Measurements from ENCODE around the gene CPSF7.
A peak's percentile ranks its signal among the peaks of the same experiment; 100 is the strongest.
"Not testable (repeated sequence)": the region's sequence is repeated elsewhere in the genome, so short reads cannot be mapped to it uniquely, and the experiment has no call there.

Gene CPSF7, protein sequence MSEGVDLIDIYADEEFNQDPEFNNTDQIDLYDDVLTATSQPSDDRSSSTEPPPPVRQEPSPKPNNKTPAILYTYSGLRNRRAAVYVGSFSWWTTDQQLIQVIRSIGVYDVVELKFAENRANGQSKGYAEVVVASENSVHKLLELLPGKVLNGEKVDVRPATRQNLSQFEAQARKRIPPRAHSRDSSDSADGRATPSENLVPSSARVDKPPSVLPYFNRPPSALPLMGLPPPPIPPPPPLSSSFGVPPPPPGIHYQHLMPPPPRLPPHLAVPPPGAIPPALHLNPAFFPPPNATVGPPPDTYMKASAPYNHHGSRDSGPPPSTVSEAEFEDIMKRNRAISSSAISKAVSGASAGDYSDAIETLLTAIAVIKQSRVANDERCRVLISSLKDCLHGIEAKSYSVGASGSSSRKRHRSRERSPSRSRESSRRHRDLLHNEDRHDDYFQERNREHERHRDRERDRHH

DNA sequence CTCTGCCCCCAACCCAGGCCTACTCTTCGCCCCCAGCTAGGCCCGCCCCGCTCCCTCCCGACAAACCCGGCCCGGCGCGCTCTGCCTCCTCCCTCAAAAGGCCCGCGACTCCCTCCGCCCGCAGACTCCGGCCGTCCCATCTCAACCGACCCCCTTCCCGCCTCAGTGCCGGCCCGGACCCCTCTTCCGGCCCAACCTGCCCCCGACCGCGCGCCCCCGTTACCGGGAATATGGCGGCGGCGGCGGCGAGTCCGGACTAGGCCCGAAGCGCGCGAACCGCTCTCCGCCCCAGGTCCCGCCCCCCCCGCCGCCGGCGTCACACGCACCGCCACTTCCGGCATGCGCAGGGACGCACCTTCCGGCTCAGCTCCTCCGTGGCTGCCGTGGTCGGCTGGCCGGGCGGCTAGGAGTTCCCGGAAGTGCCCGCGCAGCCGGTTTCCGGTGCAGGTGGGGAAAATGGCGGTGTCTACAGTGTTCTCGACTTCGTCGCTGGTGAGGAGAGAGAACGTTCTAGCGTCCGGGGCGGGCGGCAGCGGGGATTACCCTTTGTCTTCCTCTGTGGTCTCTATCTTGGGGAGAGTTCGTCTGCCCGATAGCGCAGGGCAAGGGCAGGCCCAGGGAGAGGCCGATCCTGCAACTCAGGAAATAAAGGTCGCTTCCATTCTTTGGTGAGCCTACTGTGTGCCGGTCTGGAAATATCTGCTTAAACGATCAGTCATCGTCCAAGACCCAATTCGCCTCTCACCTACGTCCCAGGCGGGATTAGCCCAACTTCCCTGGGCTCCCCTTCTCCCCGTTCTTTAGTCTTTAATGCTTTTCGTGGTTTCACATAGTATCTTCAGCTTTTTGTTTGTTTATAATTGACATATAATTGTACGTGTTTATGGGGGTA, at the start of gene CPSF7, which contains the start of gene SDHAF2:
TSS of gene CPSF7 (minus strand) at position 285 of the 892 bp plus-strand sequence. CDS start 740 bp downstream, outside the sequence.
TSS of gene SDHAF2 (plus strand) at position 434 of the 892 bp plus-strand sequence. CDS start at position 457, 23 bp downstream.
- FAIRE-seq (no peak), DNase-seq (ENCODE audit: low spot score) (peak; percentile 81)

DNA sequence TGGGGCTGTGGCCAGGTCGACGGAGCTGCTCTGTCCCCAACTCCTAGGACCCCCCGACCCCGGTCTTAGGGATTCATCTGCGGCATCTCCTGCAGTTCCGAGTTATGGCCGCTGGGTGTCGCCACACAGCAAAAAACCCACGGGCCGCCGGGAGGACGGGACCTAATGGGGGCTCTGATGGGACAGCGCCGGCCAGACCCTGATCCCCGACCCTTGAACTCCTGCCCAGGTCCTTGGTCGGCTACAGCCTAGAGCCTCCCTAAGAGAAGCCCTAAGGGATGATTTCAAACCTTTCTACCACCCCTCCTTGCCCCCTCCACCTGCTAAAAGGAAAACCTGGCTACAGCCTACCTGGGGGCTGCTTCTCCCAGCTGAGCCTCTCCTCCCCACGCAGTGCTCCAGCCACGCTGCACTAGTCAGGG, 48.0 kb upstream of the CPSF7 start:
- no peak for FAIRE-seq
- no peak for DNase-seq (ENCODE audit: low spot score)

DNA sequence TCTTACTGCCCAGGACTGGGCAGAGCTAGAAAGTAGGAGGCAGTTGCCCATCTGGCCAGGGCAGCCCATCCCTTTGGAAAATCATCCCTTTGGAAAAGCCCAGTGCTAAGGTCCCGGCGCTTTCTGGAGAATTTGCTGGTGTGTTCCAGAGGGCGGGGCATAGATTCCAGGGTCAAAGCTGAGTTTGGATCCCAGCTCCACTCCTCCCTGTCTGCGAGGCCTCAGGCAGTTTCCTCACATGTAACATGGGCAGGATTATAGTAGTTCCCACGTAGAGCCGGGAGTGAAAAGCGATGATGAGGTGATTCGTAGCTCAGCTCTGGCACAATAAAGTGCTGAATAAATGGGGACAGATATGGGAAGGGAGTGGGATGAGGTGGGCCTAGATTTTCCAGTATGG, 47.4 kb upstream of the CPSF7 start:
- DNase-seq (ENCODE audit: low spot score), result no peak
- no peak for FAIRE-seq

DNA sequence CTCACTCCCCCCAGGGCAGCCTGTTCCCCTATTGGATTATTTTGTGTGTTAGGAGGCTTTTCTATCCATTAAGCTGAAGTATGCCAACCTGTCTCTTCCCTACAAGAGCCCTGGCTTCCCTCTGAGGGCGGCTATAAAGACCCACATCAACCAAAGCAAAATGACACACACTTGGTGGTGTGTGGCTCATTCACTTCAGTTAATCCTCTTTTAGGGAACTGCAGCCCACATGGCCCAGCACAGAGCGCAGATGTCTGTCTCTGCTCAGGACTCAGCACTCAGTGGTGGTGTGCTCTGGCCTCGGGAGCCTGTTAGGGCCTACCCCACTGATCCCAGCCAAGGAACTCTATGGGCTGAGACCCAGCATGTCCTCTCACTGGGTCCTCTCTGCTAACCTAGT, 46.6 kb upstream of the CPSF7 start:
- no peak for DNase-seq (ENCODE audit: low spot score)
- no peak for FAIRE-seq

DNA sequence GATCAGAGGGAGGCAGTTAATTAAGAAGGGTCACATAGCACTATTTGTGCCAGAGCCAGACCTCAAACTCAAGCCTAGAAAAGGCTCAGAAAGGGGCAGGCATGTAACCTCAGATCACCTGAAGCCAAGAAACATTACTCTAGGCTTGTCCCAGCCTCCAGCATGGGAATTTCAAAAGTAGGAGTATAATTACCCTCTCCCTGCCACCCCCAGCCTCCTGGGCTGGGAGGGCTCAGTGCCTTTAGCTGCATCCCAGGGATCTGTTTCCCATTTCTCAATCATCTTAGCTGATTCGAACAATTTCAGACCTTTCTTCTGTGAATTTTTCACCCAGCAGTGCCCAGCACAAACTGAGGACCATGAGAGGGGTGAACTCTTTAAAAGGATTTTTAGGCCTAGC, 45.7 kb upstream of the CPSF7 start:
- DNase-seq (ENCODE audit: low spot score) (no peak), FAIRE-seq (no peak)

DNA sequence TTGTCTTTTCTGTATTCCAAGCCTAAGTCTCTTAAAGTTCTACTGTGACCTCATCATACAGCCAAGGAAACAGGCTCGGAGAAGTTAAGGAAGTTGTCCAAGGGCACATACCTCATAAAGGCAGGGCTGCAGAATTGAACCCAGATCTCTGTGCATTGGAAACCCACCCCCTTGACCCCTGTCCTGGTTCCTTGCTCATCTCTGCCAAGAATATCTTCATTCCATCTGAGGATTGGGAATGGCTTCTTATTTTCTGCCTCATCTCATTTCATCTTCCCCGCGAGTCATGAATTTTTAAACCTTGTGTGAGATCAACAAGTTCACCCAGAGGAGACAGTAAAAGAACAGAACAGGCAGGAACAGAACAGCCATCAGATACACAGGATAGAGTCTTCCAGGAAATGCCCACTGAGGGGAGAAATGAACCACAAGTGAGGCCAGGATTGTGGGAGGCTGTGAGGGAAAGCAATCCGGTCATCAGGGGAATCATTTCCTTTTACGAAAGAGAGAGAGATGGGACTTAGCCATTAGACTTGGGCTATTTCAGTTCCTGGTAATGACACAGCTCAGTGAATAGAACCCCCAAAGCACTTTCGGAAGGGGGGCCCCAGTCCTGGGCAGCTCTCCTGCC, 44.4 kb upstream of the CPSF7 start:
- FAIRE-seq (no peak), DNase-seq (ENCODE audit: low spot score) (no peak)

DNA sequence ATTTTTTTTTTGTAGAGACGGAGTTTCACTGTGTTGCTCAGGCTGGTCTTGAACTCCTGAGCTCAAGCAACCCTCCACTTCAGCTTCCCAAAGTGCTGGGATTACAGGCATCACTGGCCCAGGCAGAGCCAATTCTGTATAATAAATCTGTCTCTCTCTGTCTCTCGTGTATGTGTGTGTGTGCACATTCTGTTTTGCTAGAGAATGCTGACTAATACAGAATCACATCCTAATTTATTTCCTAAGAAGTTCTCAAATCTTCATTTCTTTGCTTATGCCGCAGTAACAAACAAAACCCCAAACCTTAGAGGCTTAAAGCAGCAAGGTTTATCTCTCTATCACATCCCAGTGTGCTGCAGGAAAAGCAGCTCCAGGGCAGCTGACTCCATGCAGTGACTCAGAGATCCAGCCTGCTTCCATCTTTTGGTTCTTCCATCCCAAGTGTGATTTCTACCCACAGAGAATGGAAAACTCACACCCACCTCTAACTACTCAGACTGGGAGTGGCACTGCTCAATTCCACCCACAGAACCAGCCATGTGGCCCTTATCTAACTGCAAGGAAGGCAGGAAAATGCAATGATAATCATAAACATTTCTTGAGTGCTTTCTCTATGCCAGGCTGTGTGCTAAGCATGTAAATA, 43.7 kb upstream of the CPSF7 start:
- FAIRE-seq (no peak), DNase-seq (ENCODE audit: low spot score) (no peak)

DNA sequence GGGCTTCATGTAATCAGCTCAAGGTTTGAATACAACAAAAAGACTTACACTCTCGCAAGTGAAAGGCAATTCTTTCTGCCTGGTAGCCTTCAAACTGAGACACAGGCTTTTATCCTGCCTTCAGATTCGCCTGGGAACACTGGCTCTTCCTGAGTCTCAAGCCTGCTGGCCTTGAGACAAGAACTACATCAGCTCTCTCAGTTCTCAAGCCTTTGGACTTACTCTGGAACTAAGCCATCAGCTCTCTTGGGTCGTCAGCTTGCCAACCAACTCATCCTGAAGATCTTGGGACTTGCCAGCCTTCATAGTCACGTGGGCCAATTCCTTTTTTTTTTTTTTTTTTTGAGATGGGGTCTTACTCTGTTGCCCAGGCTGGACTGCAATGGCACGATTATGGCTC, 43.1 kb upstream of the CPSF7 start:
- FAIRE-seq, result no peak
- no peak for DNase-seq (ENCODE audit: low spot score)

DNA sequence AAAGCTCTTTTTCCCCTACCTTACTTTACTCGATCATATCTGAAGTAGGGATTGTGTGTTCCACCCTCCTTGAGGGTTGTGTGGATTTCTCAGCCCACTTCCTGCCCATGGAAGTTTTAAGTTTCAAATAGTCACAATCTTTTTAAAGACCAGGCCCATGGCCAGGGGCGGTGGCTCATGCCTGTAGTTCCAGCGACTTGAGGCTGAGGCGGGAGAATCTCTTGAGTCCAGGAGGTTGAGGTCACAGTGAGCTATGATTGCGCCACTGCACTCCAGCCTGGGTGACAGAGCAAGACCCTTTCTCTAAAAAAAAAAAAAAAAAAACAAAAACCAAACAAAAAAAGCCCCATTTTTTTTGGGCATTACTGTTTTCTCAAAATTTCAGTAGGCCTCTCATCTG, 42.5 kb upstream of the CPSF7 start:
- no peak for FAIRE-seq

DNA sequence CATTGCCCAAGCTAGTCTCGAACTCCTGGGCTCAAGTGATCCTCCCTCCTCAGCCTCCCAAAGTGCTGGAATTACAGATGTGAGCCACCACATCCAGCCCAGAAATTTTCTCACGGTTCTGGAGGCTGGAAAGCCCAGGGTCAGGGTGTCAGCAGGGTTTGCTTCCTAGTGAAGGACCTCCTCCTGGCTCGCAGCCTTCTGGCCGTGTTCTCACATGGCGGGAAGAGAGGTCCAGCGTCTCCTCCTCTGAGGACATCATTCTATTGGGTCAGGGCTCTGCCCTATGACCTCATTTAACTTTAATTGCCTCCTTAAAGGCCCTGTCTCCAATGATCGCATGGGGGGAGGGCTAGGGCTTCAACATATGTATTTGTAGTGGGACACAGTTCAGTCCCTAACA, 38.2 kb upstream of the CPSF7 start:
- FAIRE-seq, result no peak
- no peak for DNase-seq (ENCODE audit: low spot score)

More for the DNA sequence above, 42.5 kb upstream of the CPSF7 start:
- no peak for DNase-seq (ENCODE audit: low spot score)

DNA sequence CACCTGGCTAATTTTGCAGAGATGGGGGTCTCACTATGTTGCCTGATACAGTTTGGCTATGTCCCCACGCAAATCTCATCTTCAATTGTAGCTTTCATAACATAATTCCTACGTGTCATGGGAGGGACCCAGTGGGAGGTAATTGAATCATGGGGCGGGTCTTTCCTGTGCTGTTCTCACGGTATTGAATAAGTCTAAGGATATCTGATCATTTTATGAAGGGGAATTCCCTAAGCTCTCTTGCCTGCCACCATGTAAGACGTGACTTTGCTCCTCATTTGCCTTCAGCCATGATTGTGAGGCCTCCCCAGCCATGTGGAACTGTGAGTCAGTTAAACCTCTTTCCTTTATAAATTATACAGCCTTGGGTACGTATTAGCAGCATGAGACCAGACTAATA, 37.8 kb upstream of the CPSF7 start:
- not testable (repeated sequence) for FAIRE-seq; DNase-seq (ENCODE audit: low spot score)

DNA sequence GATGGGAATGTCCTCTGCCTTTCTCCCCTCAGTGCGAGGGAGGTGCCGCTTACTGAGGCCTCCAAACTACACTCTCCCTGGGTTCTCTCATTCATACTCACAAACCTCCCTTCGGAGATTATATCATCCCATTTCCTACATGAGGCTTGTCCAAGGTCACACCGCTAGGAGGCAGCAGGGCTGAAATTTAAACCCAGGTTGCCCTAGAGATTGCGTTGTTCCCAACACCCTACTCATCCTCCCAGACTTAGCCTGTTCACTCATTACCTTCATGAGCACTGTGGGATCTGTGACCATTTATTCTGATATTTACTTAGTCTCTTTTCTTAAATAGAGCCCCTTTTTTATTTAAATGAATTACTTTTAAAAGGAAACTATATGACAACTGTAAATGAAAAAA, 31.2 kb upstream of the CPSF7 start:
- no peak for DNase-seq (ENCODE audit: low spot score)
- FAIRE-seq, result no peak

DNA sequence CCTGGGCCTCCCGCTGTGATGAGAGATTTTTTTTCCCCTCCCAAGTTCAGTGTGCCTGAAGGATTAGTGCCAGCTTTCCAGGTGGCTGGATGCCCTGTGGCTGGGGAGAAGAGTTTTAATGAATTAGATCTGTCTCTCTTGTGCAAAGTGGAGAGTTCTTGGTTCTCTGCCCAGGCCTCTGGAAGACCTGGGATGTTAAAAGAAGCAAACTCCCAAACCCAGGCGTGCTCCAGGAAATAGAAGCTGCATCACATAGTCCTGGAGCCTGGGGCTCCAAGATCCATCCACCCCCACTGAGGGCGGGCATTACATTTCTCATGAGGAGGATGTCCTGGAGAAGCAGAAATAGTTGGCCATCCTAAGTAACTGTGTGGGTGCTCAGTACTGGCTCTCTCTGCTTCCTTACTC, 30.7 kb upstream of the CPSF7 start:
- no peak for FAIRE-seq
- DNase-seq (ENCODE audit: low spot score), result no peak

DNA sequence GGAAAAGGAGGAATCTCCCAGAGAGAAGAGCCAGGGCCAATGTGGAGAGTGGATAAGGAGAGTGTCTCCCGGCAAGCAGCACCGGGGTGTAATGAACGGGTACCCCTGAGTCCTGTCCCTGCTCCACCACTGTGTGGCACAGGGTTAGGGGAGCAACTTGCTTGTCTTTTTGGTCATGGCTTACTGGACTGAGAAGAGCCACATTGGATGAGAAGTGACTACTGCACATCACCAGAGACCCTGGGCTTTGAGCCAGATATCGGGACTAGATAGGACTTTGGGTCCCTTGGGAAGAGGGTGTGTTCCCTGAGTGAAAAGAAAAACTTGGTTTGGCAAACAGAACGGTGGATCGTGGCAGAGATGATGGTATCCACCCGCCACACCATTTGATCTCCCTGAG, 24.7 kb upstream of the CPSF7 start:
- FAIRE-seq, result no peak
- DNase-seq (ENCODE audit: low spot score), result no peak

DNA sequence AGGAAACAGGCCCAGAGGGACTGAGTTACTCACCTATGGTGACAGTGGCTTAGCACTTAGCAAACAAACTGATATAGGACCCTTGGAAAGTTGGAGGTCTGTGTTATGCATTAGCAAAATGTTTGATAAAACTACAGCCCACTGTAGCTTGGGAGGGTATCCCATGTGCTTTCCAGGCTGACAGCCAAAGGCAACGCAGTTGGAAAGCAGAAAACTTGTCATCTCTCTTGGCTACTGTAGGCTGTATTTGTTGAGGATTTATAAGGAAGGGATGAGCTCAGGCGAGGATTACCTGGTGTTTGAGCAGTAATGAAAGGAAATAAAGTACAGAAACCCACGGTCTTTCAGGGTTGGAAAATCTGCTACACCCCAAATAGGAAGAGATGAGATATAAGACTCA, 23.9 kb upstream of the CPSF7 start:
- DNase-seq (ENCODE audit: low spot score) (no peak), FAIRE-seq (no peak)

DNA sequence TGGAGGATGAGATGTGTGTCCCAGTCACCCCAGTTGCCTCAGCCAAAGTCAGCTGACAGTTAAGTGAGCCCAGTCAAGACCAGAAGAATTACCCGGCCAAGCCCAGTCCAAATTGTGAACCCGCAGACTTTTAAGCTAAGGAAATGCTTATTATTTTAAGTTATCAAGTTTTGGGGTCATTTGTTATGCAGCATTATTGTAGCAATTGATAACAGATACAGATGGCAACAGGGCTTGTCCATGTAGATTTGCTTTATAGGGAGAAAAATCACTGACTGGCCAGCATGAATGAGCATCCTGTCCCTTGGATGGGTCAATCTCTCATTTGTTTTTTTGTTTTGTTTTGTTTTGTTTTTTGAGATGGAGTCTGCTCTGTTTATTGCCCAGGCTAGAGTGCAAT, 23.1 kb upstream of the CPSF7 start:
- DNase-seq (ENCODE audit: low spot score) (no peak), FAIRE-seq (no peak)

DNA sequence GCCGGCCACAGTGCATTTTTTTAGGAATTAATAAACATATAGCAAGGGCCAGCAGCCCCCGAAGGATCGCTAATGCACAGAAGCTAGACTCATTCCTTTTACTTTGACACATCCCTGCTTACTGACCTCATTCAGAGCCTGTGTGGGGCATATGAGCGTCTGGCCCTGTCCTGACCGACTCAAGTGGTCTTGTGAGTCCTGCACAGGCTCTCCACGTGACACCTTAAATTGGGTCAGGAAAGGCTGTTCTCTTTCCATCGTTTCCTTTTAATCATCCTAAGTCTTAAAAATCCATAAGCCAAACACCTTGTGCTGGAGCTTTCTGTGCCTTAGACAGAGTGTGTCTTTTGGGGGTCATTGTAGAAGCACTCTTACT, 18.8 kb upstream of the CPSF7 start:
- FAIRE-seq (no peak), DNase-seq (ENCODE audit: low spot score) (no peak)

DNA sequence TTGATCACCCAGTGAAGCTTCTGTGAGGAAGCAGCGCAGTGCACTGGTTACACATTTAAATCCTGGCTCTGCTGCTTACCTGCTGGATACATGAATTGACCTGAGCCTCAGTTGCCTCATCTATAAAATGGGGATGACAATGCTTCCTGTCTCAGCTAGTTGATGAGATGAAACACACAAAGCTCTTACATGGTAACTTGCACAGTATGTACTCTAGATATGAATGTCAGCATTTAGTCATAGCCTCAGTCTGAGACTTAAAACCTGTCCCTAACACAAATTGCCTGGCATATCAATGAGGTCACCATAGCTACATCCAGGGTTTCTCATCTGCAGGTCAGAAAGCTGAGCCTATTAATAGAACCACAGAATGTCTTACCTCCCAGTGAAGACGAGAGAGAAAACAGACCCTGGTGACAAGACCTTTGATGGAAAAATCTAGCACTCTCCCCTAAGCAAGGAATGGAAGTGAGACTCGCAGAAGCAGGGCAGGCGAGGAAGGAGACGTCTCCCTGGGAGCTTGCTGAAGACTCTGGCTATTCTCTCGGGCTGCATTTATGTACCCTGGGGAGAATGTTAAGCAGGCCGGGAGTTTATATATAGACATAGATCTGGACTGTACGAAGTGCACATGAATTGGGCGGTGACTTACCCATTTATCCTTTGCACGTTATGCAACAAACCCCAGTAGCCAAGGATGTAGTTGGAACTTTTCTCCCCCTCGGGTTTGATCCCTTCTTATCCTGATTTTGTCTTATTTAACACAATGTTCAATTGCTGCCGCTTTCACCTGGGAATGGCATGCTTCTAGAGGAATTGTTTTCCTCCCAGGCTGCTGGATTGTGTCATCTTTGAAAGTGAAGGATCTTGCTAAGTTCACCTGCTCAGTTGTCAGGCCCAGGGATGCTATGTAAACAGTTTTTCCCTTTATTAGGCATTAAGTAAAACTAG, 18.1 kb upstream of the CPSF7 start:
- no peak for FAIRE-seq

DNA sequence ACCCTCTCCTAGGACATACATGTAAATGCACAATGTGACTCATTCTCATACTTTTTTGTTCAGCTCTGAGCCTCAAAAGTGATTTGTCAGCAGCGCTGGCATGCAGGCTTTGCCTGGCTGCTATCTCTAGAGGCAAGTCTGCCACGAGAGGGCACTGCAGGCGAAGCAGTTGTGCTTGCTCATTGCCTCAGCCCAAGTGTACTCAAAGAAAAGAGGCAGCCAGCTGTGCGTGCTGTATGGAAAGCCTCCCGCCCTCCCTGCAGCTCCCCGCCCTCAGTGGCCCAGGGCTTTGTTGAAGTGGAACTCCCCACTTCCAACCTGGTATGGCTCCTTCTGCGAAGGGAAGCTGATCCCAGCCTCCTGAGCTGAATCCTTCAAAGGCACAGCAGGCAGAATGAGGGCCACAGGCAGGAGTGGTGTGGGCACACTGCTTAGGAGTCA, 16.5 kb upstream of the CPSF7 start:
- DNase-seq (ENCODE audit: low spot score) (peak; percentile 79), FAIRE-seq (peak; percentile 42)

More for the DNA sequence above, 18.1 kb upstream of the CPSF7 start:
- no peak for DNase-seq (ENCODE audit: low spot score)

DNA sequence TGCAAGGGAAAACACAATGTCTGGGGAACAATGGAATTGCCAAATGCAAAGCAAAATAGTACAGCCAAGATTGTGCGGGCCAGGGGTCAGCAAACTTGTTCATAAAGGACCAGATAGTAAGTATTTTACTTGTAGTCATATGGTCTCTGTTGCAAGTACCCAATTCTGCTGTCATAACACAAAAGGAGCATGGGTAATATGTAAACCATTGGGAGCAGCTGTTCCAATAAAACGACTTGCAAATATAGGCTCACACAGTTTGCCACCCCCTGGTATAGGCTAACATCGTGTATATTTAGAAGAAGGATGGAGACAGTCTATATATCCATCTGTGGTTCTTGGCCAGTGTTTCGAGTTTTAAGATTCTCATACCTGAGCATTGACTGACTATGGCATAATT, 15.7 kb upstream of the CPSF7 start:
- FAIRE-seq (no peak), DNase-seq (ENCODE audit: low spot score) (no peak)

Data from RCC 7860 (cell line).